Fibroblast of lung (primary cell): Measurements from ENCODE around the gene AP5B1. TPM values are rescaled to one million over a fixed set of nuclear protein-coding genes. Genes with fewer than 3 reads are reported as not detected.

ENCODE experiments used
- DNase-seq, 2 donors: peaks; one replicate each; pipeline versions ENCODE4 v3.0.0 to v3.0.0-alpha.2; 2010; ENCODE audit warnings: low read depth in 2 of 2
- H2AFZ ChIP-seq: 2 replicates; pipeline ENCODE4 v1.5.1; 2012; ENCODE audit warnings: low read length, control low read depth, inconsistent platforms
- H3K27ac ChIP-seq: 2 replicates; pipeline ENCODE4 v1.5.1; 2011; ENCODE audit warnings: low read length, control low read depth; ENCODE audit not compliant: insufficient read depth
- H3K27me3 ChIP-seq: 2 replicates; pipeline ENCODE4 v1.5.1; 2011; ENCODE audit warnings: mild to moderate bottlenecking, low read length; ENCODE audit not compliant: control insufficient read depth, insufficient read depth
- H3K36me3 ChIP-seq: 2 replicates; pipeline ENCODE4 v1.5.1; 2011; ENCODE audit warnings: low read length; ENCODE audit not compliant: control insufficient read depth, insufficient read depth
- H3K4me1 ChIP-seq: 2 replicates; pipeline ENCODE4 v1.5.1; 2011; ENCODE audit warnings: low read length; ENCODE audit not compliant: control insufficient read depth, insufficient read depth; ENCODE audit errors: extremely low read depth
- H3K4me2 ChIP-seq: 2 replicates; pipeline ENCODE4 v1.5.1; 2011; ENCODE audit warnings: low read length, control low read depth; ENCODE audit not compliant: insufficient read depth; ENCODE audit errors: extremely low read depth
- H3K4me3 ChIP-seq, 4 experiments: fragments of 200-600 bp in 1 of 4; sonication (generic) in 1 of 4; replicated peaks in 1 of 4; 2 replicates each; pipeline ENCODE4 v1.5.1; 2011 to 2016; ENCODE audit warnings: low read length in 4 of 4, low read depth in 3 of 4, mild to moderate bottlenecking in 3 of 4, control low read depth in 2 of 4, inconsistent platforms in 1 of 4, mixed read lengths in 1 of 4; ENCODE audit not compliant: insufficient read depth in 1 of 4; ENCODE audit errors: control extremely low read depth in 1 of 4
- H3K79me2 ChIP-seq: 2 replicates; pipeline ENCODE4 v1.5.1; 2012; ENCODE audit warnings: mild to moderate bottlenecking, low read length, inconsistent platforms; ENCODE audit not compliant: control insufficient read depth, insufficient read depth
- H3K9ac ChIP-seq: 2 replicates; pipeline ENCODE4 v1.5.1; 2011; ENCODE audit warnings: mild to moderate bottlenecking, low read length, control low read depth; ENCODE audit not compliant: insufficient read depth
- H3K9me3 ChIP-seq: 2 replicates; pipeline ENCODE4 v1.5.1; 2012; ENCODE audit warnings: low read depth, low read length; ENCODE audit not compliant: control insufficient read depth, insufficient read depth
- H4K20me1 ChIP-seq: 2 replicates; pipeline ENCODE4 v1.5.1; 2011; ENCODE audit warnings: low read length; ENCODE audit not compliant: control insufficient read depth, insufficient read depth; ENCODE audit errors: extremely low read depth
- CTCF ChIP-seq, 2 donors: IDR thresholded peaks in 1 of 2; conservative IDR thresholded peaks in 1 of 2; 1 replicate in 1 of 2; 2 replicates in 1 of 2; pipeline ENCODE4 v1.5.1; 2011 to 2012; ENCODE audit warnings: low read length in 2 of 2, control low read depth in 1 of 2, inconsistent platforms in 1 of 2, low read depth in 1 of 2, mild to moderate bottlenecking in 1 of 2
- EZH2 ChIP-seq: IDR thresholded peaks from 2 replicates; pipeline ENCODE4 v1.5.1; 2012; ENCODE audit warnings: low read length, control low read depth, mild to moderate bottlenecking; ENCODE audit errors: missing control alignments
- polyA plus RNA-seq, 2 donors: library from polyadenylated mRNA; depleted of rRNA in 1 of 2; stranded (reverse) in 1 of 2; unstranded in 1 of 2; fragments of >200 nt; gene quantifications; 2 replicates each; pipeline ENCODE4 v1.2.1, GENCODE V29; 2011 to 2012; ENCODE audit warnings: missing spikeins in 1 of 2
- total RNA-seq: library from RNA; depleted of rRNA; stranded (reverse); fragments of >200 nt; gene quantifications from 2 replicates; pipeline ENCODE4 v1.2.1, GENCODE V29; 2014

AP5B1 gene
- total and polyA plus RNA-seq, 2 donors (not counting 1 experiment from before 2014, with no cell fraction given): 1.6 to 6.3 TPM

DNA sequence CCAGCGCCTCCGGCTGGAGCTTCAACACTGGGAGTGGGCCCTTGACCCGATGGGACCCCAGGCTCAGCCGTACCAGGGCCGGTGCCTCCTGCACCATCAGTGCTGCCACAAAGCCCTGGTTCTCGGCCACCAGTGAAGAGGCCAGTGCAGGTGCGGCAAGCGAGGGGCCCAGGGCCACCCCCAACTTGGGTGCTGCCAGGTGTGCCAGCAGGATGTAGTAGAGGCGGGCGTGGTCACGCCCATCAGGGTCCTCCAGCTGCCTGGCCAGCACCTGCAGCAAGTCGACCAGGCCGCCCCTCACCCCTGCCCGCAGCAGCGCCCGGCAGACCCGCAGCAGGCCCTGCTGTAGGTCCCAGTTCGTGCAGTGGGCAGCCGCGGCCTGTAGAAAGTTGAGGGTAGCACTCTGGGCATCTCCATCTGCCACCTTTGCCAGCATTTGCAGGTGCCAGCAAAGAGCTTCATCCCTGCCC, 2.3 kb downstream of the AP5B1 start:
- Histone ChIP-seq H3K9me3 (no peaks in the 10 kb centered on the region), H3K4me1 (peaks cover 4% of the 10 kb centered on the region), H2AFZ (no peak overlapping the region), H3K79me2 (peaks cover 11% of the 10 kb centered on the region), H4K20me1 (no peaks in the 10 kb centered on the region), H3K9ac (no peak overlapping the region), H3K4me3 (no peak overlapping the region), H3K27ac (no peak overlapping the region), H3K36me3 (peaks cover 17% of the 10 kb centered on the region), H3K27me3 (peaks cover 5% of the 10 kb centered on the region), H3K4me2 (no peak overlapping the region)
- TF ChIP-seq CTCF (conservative IDR thresholded peaks at IDR 0.05 in 1 of 2, IDR thresholded peaks at IDR 0.05 in 1 of 2; ENCODE audit: low read depth in 1 of 2, low read length in 2 of 2) (no peak), EZH2 (no peak)
- no peak for DNase-seq

GRCh38 chr11:65777821-65778361, 2.9 kb downstream of the AP5B1 start:
- DNase-seq: no peak
- H3K4me3 ChIP-seq: no peak overlapping the region
- TF ChIP-seq EZH2: no peak
- TF ChIP-seq CTCF (conservative IDR thresholded peaks at IDR 0.05 in 1 of 2, IDR thresholded peaks at IDR 0.05 in 1 of 2; ENCODE audit: low read depth in 1 of 2, low read length in 2 of 2): no peak
- peaks cover 4% of the 10 kb centered on the region for H3K4me1 ChIP-seq
- no peaks in the 10 kb centered on the region for H4K20me1 ChIP-seq
- H3K27me3 ChIP-seq: peaks cover 4% of the 10 kb centered on the region
- H3K36me3 ChIP-seq: peaks cover 17% of the 10 kb centered on the region
- no peak overlapping the region for H3K4me2 ChIP-seq
- peaks cover 11% of the 10 kb centered on the region for H3K79me2 ChIP-seq
- no peaks in the 10 kb centered on the region for H3K9me3 ChIP-seq
- H3K9ac ChIP-seq: no peak overlapping the region
- no peak overlapping the region for H3K27ac ChIP-seq
- H2AFZ ChIP-seq: no peak overlapping the region

DNA sequence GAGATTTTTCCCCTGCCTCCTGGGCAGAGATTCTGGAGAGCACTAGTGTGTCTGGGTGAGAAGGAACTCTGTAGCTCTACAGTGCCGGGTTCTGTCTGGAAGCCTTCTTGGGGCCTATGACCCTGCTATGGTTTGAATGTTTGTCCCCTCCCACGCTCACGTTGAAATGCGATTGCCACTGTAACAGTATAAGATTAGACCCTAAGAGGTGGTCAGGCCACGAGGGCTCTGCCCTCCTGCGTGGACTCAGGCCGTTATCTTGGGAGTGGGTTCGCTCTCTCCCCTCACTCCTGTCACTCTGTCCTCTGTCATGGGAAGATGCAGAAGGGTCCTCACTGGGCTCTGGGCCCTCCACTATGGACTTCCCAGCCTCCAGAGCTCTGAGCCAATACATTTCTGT, 3.5 kb downstream of the AP5B1 start:
- no peaks in the 10 kb centered on the region for H3K9me3 ChIP-seq
- H3K9ac ChIP-seq: no peak overlapping the region
- DNase-seq: no peak
- no peak overlapping the region for H3K27ac ChIP-seq
- no peak for TF ChIP-seq CTCF (conservative IDR thresholded peaks at IDR 0.05 in 1 of 2, IDR thresholded peaks at IDR 0.05 in 1 of 2; ENCODE audit: low read depth in 1 of 2, low read length in 2 of 2)
- TF ChIP-seq EZH2: no peak
- H3K79me2 ChIP-seq: peaks cover 11% of the 10 kb centered on the region
- no peaks in the 10 kb centered on the region for H4K20me1 ChIP-seq
- H2AFZ ChIP-seq: no peak overlapping the region
- H3K4me1 ChIP-seq: peaks cover 4% of the 10 kb centered on the region
- no peak overlapping the region for H3K4me3 ChIP-seq
- peaks cover 17% of the 10 kb centered on the region for H3K36me3 ChIP-seq
- H3K27me3 ChIP-seq: no peaks in the 10 kb centered on the region
- no peak overlapping the region for H3K4me2 ChIP-seq
